Ishikawa (cell line): ENCODE data around the gene DCN.

Experiments
- CEBPB ChIP-seq: IDR thresholded peaks from 2 replicates; pipeline ENCODE4 v1.6.1; 2012
- CREB1 ChIP-seq: IDR thresholded peaks from 2 replicates; pipeline ENCODE4 v1.6.1; 2012; ENCODE audit warnings: low read depth
- EGR1 ChIP-seq: IDR thresholded peaks from 2 replicates; pipeline ENCODE4 v1.6.1; 2012
- EP300 ChIP-seq: IDR thresholded peaks from 2 replicates; pipeline ENCODE4 v1.6.1; 2012; ENCODE audit warnings: borderline replicate concordance
- FOXM1 ChIP-seq: IDR thresholded peaks from 2 replicates; pipeline ENCODE4 v1.6.1; 2012; ENCODE audit warnings: low read depth, borderline replicate concordance
- MAX ChIP-seq: IDR thresholded peaks from 2 replicates; pipeline ENCODE4 v1.6.1; 2012
- NFIC ChIP-seq: IDR thresholded peaks from 2 replicates; pipeline ENCODE4 v1.6.1; 2012
- RAD21 ChIP-seq: IDR thresholded peaks from 2 replicates; pipeline ENCODE4 v1.6.1; 2012; ENCODE audit warnings: low read depth
- REST ChIP-seq: IDR thresholded peaks from 2 replicates; pipeline ENCODE4 v1.6.1; 2012; ENCODE audit warnings: low read depth, mild to moderate bottlenecking
- TAF1 ChIP-seq: IDR thresholded peaks from 2 replicates; pipeline ENCODE4 v1.6.1; 2012; ENCODE audit warnings: low read depth, mild to moderate bottlenecking
- TCF12 ChIP-seq: IDR thresholded peaks from 2 replicates; pipeline ENCODE4 v1.6.1; 2012; ENCODE audit warnings: low read depth
- TEAD4 ChIP-seq: IDR thresholded peaks from 2 replicates; pipeline ENCODE4 v1.6.1; 2012
- USF1 ChIP-seq: IDR thresholded peaks from 2 replicates; pipeline ENCODE4 v1.6.1; 2012
- YY1 ChIP-seq: IDR thresholded peaks from 2 replicates; pipeline ENCODE4 v1.6.1; 2012; ENCODE audit warnings: low read depth
- ZBTB7A ChIP-seq: IDR thresholded peaks from 2 replicates; pipeline ENCODE4 v1.6.1; 2012; ENCODE audit warnings: low read depth

DCN gene

GRCh38 chr12:91103101-91103500 lies 79.5 kb downstream of the DCN start:
- TF ChIP-seq ZBTB7A (no peak), TEAD4 (no peak), EP300 (no peak), EGR1 (no peak), REST (no peak), USF1 (no peak), MAX (no peak), FOXM1 (no peak), YY1 (no peak), TAF1 (no peak), RAD21 (no peak), CEBPB (no peak), CREB1 (no peak), TCF12 (no peak), NFIC (no peak)

GRCh38 chr12:91100906-91101305 lies 81.7 kb downstream of the DCN start:
- TF ChIP-seq ZBTB7A (no peak), CEBPB (no peak), TCF12 (no peak), RAD21 (no peak), EP300 (no peak), CREB1 (no peak), TAF1 (no peak), FOXM1 (no peak), EGR1 (no peak), MAX (no peak), NFIC (no peak), USF1 (no peak), YY1 (no peak), REST (no peak), TEAD4 (no peak)

GRCh38 chr12:91099836-91100235 lies 82.8 kb downstream of the DCN start:
- TF ChIP-seq ZBTB7A = no peak
- no peak for TF ChIP-seq CREB1
- no peak for TF ChIP-seq YY1
- TF ChIP-seq CEBPB = no peak
- no peak for TF ChIP-seq MAX
- no peak for TF ChIP-seq NFIC
- no peak for TF ChIP-seq USF1
- no peak for TF ChIP-seq EGR1
- TF ChIP-seq RAD21 = no peak

GRCh38 chr12:91099341-91099740 lies 83.3 kb downstream of the DCN start:
- TF ChIP-seq MAX = no peak
- no peak for TF ChIP-seq TCF12
- TF ChIP-seq REST = no peak
- TF ChIP-seq FOXM1 = no peak
- TF ChIP-seq EP300 = no peak
- no peak for TF ChIP-seq CEBPB
- no peak for TF ChIP-seq EGR1
- TF ChIP-seq NFIC = no peak
- TF ChIP-seq ZBTB7A = no peak
- no peak for TF ChIP-seq TAF1
- no peak for TF ChIP-seq RAD21
- no peak for TF ChIP-seq USF1
- no peak for TF ChIP-seq TEAD4
- TF ChIP-seq CREB1 = no peak
- no peak for TF ChIP-seq YY1
